ENCODE measurements around the gene GRID1.

GRCh38 chr10:85659331-85659730 is 707.3 kb downstream of the GRID1 start:
- no peak for TF ChIP-seq GATA2 (IDR thresholded peaks at IDR 0.05; ENCODE audit: low read depth, low read length)
- no peak for TF ChIP-seq GATA3 (IDR thresholded peaks at IDR 0.05; ENCODE audit: low read depth, low read length)

Measured in SH-SY5Y (cell line).